GM18498 (cell line): ENCODE results near the gene EHD2.

Experiments
- ATAC-seq: cut with Tn5 transposase; IDR thresholded peaks from one replicate; pipeline ENCODE4 v1.9.1; 2021; ENCODE audit warnings: mild to moderate bottlenecking, moderate library complexity; ENCODE audit not compliant: unreplicated experiment

Gene EHD2

DNA sequence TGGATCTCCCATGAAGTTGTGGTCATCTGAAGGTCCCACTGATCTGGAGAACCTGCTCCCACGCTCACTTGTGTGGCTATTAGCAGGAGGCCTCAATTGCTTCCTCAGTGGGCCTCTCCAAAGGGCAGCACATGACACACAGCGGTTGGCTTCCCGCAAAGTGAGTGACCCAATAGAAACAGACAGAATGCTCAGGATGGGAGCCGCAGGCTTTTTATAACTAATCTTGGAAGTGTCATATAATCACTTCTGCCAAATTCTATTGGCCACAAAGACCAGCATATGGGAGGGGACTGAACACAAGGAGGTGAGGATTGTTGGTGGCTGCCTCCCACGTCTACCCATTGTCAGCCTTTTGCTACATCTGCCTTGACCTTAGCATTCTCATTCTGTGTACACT lies 22.1 kb upstream of the EHD2 start:
- ATAC-seq = no peak

DNA sequence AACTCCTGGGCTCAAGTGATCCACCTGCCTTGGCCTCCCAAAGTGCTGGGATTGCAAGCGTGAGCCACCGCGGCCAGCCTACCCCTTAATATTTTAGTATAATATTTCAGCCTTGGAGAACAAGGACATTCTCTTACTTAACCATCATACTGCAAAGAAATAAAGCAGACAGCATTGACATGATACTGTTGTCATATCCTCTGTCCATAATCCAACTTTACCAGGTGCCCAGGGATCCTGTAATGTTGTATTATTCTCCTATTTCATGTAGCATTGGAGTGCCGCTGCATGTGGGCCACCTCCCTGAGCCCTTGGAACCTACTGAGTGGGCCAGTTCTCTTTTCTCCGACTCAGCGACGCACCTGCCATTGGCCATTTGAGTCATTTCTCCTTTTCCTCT lies 21.4 kb upstream of the EHD2 start:
- ATAC-seq = no peak

DNA sequence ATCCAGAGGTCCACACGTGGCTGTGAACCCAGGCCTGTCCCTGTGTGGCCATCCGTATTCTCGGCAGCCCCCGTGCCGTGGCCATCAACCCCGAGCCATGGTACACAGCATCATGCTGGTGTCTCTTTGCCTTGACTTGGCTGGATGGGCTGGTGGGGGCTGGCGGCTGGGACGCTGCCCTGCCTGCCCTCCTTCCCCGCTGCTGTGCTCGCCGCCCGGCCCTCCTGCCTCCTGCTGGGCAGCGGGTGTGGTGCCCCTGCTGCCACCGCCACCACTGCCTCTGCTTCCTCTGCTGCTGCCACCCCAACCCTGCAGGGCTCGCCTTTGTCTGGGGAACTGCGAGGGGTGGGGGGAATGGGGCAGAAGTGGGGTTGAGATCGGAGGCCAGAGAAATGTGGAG lies 19.7 kb upstream of the EHD2 start:
- ATAC-seq = no peak

DNA sequence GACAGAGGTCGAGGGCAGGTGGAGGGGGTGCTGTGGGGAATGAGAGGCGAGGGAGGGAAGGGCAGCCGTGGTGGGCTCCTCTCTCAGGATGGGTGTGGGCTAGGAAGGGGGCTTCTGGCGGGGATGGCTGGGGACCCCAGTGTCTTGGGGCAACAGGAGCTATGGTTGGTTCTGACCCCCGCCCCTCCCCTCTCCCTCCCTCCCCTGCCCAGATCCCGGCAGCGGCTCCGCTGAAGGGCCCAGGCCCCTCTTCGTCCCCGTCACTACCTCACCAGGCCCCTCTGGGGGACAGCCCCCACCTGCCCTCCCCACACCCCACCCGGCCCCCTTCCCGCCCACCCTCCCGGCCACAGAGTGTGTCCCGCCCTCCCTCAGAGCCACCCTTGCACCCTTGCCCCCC lies 19.3 kb upstream of the EHD2 start:
- no peak for ATAC-seq

DNA sequence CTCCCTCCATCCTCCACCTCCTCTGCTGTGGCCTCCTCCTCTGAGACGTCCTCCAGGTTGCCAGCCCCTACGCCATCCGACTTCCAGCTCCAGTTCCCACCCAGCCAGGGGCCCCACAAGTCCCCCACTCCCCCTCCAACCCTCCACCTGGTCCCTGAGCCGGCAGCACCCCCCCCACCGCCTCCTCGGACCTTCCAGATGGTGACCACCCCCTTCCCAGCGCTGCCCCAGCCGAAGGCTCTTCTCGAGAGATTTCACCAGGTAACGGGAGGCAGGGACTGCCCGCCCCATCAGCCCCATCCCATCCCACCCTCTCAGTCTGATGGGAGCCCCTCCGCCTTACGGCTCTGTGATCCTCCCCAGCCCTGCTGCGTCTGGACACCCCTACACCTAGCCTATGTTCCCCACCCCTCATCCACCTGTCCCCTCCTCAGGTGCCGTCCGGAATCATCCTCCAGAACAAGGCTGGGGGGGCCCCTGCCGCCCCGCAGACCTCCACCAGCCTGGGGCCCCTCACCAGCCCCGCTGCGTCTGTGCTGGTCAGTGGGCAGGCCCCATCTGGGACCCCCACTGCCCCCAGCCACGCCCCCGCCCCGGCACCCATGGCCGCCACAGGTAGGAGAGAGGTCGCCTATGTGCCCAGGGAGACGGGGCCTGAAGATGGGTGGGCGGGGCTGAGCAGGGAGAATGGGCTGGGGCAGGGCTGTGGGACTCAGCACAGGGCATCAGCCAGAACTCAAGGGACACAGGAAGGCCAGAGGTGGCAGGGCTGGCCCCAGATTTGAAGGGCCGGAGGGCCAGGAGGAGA lies 18.6 kb upstream of the EHD2 start:
- ATAC-seq = no peak

DNA sequence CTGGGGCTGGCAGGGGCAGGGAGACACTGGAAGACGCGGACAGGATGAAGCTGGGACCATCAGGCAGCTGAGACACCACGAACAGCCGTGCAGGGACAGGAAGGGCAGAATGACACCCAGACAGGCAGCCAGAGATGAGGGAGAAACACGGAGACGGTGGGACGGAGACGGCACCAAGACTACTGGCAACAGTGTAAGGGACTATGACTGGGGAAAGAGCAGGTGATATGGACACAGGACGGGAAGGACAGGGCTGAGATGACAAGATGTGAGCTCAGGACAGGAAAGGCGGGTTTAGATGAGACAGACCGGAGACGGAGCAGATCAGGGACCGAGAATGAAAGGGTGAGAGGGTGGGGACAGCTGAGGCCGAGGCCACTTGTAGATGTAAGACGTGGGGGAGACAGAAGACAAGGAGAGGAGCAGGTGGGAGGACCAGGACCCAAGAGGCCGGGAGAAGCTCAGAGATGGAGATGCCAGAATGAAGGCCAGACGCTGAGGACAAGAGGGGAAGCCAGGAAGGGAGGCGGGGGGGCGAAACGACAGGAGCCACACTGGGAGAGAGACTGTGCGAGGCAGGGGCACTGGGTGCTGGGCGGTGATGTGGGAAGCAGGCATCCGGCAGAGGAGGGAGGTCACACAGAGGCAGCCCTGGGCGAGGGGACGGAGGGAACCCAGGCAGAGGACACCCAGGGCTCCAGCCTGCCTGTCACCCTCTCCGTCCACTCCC lies 17.5 kb upstream of the EHD2 start:
- ATAC-seq = no peak

DNA sequence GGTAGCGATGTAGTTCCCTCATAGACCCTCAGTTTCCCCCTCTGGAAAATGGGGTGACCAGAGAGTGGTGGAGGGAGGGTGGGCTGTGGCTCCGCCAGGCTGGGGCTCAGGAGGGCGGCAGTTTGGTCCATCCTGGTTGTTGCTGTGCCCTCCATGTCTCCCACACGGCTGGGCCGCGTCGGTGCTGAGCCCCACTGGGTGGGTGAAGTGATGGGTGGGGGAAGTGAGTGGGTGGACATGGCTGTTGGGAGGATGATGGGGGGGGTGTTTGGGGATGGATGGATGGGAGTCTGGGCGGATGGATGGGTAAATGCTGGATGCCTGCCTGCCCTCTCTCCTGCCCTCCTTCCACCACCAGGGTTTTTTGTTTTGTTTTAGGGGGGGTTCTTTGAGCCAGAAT lies 16.6 kb upstream of the EHD2 start:
- no peak for ATAC-seq

DNA sequence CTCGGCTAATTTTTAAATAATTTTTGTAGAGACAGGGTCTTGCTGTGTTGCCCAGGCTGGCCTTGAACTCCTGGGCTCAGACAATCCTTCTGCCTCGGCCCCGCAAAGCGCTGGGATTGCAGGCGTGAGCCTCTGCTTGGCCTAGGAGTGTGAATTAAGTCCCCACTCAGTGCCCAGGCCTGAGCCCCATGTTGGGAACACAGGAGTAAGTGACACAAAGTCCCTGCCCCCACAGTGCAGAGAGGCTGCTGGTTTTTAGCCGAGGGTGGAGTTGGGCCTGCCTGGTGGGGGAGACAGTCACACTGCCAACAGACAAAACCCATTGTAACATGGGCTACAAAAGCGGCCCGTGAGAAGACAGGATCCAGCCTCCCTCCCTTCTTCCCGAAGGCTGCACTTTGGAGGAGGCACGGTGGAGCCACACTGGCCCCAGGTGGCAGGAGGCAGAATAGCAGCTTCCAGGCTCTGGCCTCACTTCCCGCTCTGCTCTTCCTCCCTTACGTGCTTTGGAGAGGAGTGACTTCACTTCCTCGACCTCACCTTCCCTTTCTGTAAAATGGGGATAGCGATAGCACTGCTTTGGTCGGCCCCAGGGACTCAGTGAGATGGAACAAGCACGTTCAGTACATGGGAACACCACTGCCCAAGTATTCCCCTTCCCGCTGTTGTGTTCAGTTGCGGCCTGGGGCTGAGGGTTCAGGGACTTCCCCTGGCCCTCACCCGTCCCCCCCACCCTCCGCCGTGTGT lies 15.2 kb upstream of the EHD2 start:
- ATAC-seq = no peak

DNA sequence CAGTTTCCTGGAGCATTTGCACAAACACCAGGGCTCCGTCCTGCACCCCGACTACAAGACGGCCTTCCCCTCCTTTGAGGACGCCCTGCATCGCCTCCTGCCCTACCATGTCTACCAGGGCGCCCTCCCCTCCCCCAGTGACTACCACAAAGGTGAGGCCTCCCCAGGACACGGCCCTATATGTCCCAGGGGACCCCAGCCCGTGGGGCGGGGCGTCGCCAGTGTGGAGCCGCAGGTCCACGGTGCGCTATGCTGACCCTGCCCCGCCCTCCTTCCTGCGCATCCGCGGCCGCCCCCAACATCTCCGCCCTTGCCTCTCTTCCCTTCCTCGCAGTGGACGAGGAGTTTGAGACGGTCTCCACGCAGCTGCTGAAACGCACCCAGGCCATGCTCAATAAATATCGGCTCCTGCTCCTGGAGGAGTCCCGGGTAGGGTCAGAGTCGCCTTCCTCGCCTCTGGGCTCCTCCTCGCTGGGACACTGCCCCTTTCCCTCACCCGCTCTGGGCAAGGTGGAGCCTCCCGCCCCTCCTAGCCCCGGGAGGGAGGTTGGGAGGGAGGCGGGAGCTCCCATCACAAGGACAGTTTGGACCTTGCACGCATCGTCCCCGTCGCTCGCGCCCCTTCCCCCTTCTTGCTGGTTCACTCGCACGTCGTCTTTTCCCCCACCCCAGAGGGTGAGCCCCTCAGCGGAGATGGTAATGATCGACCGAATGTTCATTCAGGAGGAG lies 14.4 kb upstream of the EHD2 start:
- ATAC-seq = no peak

DNA sequence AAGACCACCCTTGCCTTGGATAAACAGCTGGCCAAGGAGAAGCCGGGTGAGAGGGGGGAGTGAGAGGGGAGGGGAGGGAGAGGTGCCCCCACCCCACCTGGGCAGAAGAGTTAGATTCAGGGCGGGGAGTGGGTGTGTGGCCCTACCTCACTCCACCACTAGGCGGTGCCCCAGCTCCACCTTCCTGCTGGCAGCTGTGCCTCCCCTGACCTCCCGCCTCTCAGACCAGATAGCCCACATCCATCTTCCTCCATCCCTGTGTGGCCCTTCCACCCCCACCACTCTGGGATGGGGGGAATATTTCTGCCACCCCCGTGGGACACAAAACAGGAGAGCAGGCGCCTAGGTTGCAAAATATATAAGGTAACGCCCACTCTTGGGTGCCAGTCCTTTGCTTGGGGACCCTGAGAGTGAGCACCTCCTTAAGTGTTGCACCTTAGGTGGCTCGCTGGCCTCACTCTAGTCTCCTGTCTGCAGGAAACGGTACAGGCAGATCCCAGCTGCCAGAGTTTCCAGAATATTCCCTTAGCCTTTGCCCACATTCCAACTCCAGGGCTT lies 13.8 kb upstream of the EHD2 start:
- ATAC-seq = no peak

DNA sequence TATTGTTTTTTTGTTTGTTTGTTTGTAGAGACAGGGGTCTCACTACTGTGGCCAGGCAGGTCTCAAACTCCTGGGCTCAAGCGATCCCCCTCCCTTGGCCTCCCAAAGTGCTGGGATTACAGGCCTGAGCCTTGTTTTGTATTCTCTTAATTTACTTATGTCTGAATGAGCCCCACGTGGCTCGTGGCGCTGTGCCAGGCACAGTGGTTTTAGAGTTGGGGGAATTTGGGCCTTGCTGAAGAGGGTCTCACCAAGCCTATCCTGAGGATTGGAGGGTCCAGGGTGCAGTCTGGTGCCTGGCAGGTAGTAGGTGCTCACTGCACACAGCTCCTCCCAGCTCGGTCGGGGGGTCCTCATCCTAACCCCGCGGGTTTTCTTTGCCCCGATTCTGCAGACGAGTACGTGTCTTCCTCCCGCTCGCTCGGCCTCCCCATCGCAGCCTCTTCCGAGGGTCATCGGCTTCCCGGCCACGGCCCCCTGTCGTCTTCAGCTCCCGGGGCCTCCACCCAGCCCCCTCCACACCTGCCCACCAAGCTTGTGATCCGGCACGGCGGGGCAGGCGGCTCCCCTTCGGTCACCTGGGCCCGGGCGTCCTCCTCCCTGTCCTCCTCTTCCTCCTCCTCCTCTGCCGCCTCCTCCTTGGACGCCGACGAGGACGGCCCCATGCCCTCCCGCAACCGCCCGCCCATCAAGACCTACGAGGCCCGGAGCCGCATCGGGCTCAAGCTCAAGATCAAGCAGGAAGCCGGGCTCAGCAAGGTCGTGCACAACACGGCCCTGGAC lies 12.1 kb upstream of the EHD2 start:
- no peak for ATAC-seq

DNA sequence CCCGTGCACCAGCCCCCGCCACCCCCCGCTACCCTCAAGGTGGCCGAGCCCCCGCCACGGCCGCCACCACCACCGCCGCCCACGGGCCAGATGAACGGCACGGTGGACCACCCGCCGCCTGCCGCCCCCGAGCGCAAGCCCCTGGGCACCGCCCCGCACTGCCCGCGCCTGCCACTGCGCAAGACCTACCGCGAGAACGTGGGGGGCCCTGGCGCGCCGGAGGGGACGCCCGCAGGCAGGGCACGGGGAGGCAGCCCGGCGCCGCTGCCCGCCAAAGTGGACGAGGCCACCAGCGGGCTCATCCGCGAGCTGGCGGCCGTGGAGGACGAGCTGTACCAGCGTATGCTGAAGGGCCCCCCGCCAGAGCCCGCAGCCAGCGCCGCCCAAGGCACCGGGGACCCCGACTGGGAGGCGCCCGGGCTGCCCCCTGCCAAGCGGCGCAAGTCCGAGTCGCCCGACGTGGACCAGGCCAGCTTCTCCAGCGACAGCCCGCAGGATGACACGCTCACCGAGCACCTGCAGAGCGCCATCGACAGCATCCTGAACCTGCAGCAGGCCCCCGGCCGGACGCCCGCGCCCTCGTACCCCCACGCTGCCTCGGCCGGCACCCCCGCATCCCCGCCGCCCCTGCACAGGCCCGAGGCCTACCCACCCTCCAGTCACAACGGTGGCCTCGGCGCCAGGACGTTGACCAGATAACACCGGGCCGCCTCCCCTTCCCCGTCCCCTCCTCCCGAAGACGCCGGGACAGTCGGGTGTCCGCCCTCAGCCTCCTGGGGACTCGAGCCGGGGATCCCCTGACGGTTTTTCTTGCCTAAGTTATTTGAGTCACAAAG lies 11.3 kb upstream of the EHD2 start:
- ATAC-seq = no peak

DNA sequence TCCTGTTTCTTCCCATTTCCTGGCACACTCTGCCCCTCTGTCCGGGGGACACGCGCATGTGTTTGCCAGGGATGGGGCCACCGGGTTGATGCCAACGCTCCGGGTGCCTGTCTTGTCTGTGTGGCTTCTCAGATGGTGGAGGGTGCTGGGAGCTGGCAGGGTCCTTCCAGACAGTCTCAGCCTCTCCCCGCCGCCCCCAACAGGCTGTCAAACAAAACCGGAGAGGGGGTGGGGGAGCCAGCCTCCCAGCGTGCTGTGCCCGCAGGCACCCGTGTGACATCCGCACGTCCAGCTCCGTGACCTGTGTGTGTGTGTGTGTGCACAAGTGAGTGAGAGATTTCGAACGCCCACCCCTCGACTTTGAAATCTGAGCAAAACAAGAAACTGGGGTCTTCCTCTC lies 10.6 kb upstream of the EHD2 start:
- no peak for ATAC-seq

DNA sequence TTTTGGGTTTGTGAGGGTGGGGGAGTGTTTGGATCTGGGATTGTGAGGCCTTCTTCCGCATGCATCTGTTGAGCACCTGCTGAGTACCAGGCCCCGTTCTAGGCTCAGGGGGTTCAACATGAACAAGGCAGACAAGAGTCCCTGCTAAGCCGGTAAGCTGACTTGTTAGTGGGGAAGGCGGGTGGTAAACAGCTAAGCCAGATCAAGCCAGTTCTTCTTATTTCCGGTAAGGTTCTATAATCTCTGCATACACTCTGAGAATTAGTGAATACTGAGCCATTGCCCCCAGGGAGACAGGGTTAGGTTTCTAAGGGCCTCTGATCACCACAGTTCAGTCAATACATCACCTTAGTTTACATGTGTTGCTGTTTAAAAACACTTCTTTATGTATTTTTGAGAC lies 9.9 kb upstream of the EHD2 start:
- no peak for ATAC-seq

DNA sequence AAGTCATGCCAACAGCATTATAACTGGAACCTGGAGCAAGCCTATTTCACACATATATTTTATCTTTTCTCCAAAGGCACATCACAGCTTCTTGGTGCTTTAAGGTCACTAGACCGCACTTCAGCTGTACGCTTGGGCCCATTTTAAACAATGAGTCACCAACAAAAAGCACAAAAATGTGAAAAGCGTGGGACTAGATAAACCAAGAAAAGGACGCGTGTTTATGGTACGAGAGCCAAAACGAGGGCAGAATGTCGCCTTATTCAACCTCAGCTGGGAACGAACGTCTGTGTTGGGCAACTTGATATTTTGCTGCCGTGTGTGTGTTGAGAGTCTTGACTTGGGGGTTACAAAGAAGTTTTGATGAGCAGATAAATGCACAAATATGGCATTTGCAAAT lies 9.2 kb upstream of the EHD2 start:
- no peak for ATAC-seq

DNA sequence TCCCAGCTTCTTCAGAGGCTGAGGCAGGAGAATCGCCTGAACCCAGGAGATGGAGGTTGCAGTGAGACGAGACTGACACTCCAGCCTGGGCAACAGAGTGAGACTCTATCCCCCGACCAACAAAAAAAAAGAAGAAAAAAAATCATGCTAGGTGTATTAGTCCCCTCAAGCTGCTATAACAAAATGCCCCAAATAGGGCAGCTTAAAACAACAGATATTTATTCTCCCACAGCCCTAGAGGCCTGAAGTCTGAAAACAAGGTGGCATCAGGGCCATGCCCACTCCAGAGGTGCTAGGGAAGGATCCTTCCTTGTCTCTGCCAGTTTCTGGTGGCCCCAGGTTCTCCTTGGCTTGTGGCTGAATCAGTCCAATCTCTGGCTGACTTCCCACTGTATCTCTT lies 8.6 kb upstream of the EHD2 start:
- ATAC-seq = no peak

DNA sequence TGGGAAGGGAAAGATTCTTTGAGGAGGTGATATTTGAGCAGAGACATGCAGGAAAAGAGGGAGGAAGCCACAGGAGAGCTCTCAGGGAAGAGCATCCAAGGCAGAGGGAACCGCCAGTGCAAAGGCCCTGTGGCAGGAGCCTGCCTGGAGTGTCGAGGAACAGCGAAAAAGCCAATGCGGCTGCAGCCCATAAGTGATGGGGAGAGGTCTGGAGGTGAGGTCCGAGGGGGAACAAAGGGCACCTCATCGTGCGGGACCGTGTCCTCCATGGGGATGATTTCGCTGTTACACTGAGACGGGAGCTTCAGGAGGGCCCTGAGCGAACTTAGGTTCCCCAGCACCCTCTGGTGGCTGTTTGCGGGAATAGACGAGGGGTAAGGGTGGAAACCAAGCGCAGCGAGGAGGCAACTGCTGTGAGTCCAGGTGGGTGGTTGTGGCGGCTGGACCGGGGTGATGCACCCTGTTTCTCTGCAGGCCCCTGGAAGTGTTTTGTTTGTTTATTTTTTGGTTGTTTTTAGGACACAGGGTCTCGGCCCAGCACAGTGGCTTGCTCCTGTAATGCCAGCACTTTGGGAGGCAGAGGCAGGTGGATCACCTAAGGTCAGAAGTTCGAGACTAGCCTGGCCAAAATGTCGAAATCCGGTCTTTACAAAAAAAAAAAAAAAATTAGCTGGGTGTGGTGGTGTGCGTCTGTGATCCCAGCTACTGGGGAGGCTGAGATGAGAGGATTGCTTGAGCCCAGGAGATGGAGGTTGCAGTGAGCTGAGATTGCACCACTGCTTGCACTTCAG lies 5.9 kb upstream of the EHD2 start:
- peak; percentile 48 for ATAC-seq

DNA sequence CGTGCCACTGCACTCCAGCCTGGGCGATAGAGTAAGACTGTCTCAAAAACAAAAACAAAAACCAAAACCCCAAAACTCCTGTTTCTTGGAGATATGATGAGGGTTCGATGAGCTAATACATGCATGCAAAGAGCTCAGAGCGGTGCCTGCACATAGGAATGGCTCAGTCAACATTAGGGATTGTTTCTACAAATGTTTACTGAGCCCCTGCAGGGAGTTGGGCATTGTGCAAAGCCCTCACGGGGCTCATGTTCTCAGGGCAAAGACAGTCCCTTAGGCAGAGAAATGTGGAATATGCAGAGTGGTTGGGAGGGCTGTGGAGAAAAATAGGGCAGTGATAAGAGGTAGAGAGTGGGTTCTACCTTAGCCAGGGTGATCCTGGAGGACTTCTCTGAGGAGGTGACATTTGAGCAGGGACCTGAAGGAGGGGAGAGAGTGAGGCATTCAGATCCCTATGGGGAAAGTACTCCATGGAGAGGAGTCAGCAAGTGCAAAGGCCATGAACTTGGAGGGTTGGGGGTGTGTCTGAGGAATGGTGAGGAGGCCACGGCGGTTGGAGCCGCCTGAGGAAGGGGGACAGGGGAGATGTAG lies 1.5 kb upstream of the EHD2 start:
- no peak for ATAC-seq
